BJ (cell line): ENCODE data around the gene NDUFA13. TPM values are rescaled to one million over a fixed set of nuclear protein-coding genes. Genes with fewer than 3 reads are reported as not detected.
A peak's percentile ranks its signal among the peaks of the same experiment; 100 is the strongest.
"Not testable (repeated sequence)": the region's sequence is repeated elsewhere in the genome, so short reads cannot be mapped to it uniquely, and the experiment has no call there.

Source experiments
- CTCF ChIA-PET: fragments of 350-600 bp; formaldehyde crosslinking; extraction: SDS; loops from one replicate; lab custom pipeline; 2021; ENCODE audit warnings: antibody characterized with exemption, inconsistent platforms; lab: Yijun Ruan, JAX
- POLR2A ChIA-PET: fragments of 300-600 bp; sonication (Branson Sonifier 250); formaldehyde crosslinking; extraction: SDS; loops from one replicate; lab custom pipeline; 2021; ENCODE audit warnings: antibody characterized with exemption; lab: Charles Lee
- DNase-seq: peaks from one replicate; pipeline ENCODE4 v3.0.0-alpha.2; 2011; ENCODE audit warnings: low read depth
- H3K27me3 ChIP-seq: 2 replicates; pipeline ENCODE4 v1.6.0; 2011; ENCODE audit warnings: low read length; ENCODE audit not compliant: control insufficient read depth, insufficient read depth
- H3K36me3 ChIP-seq: 2 replicates; pipeline ENCODE4 v1.5.1; 2011; ENCODE audit warnings: low read length; ENCODE audit not compliant: control insufficient read depth, insufficient read depth
- H3K4me3 ChIP-seq: 2 replicates; pipeline ENCODE4 v1.5.1; 2011; ENCODE audit warnings: low read depth, mild to moderate bottlenecking, control low read depth, low read length
- polyA minus RNA-seq: library from RNA; depleted of rRNA, polyadenylated mRNA; stranded (reverse); fragments of >200 nt; gene quantifications from 2 replicates; pipeline ENCODE4 v1.2.3, GENCODE V29; 2011; rRNA and poly(A)+ RNA removed
- polyA plus RNA-seq: library from polyadenylated mRNA; depleted of rRNA; stranded (reverse); fragments of >200 nt; gene quantifications from 2 replicates; pipeline ENCODE4 v1.2.3, GENCODE V29; 2011; rRNA removed
- TF ChIP-seq, protein P1 (sequence below): IDR thresholded peaks from 2 replicates; pipeline ENCODE4 v1.5.1; 2011; ENCODE audit warnings: low read depth, mild to moderate bottlenecking, control low read depth, inconsistent platforms, low read length, moderate library complexity; ENCODE audit not compliant: insufficient read depth

Gene NDUFA13
- polyA plus RNA-seq (495 and 597 TPM in 2 replicates), polyA minus RNA-seq (62.5 and 108 TPM in 2 replicates)

- TF ChIP-seq, protein P1, sequence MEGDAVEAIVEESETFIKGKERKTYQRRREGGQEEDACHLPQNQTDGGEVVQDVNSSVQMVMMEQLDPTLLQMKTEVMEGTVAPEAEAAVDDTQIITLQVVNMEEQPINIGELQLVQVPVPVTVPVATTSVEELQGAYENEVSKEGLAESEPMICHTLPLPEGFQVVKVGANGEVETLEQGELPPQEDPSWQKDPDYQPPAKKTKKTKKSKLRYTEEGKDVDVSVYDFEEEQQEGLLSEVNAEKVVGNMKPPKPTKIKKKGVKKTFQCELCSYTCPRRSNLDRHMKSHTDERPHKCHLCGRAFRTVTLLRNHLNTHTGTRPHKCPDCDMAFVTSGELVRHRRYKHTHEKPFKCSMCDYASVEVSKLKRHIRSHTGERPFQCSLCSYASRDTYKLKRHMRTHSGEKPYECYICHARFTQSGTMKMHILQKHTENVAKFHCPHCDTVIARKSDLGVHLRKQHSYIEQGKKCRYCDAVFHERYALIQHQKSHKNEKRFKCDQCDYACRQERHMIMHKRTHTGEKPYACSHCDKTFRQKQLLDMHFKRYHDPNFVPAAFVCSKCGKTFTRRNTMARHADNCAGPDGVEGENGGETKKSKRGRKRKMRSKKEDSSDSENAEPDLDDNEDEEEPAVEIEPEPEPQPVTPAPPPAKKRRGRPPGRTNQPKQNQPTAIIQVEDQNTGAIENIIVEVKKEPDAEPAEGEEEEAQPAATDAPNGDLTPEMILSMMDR: 0 out of 2 replicates have a peak, but pooled peaks have one; percentile 23
- no peaks in the 10 kb centered on the region for H3K27me3 ChIP-seq
- ChIA-PET POLR2A (no interaction called here), CTCF (interaction anchor here (0.6 to 1.7 kb wide), 6 partner anchors 16 to 128 kb away, joined by 3 to 8 read pairs (median 3); partner anchors contain the start of gene GMIP)
- H3K4me3 ChIP-seq: peak within 1 kb of the TSS; percentile 58
- peaks cover 10% of the 10 kb centered on the region; the same call in 1 of the 2 replicates for H3K36me3 ChIP-seq
- DNase-seq: peak; percentile 47
Measured at GRCh38 chr19:19515642-19516519, at the start of gene NDUFA13. NDUFA13 (plus strand) TSS chr19:19516225; CDS start chr19:19516239, 14 bp downstream.

DNA sequence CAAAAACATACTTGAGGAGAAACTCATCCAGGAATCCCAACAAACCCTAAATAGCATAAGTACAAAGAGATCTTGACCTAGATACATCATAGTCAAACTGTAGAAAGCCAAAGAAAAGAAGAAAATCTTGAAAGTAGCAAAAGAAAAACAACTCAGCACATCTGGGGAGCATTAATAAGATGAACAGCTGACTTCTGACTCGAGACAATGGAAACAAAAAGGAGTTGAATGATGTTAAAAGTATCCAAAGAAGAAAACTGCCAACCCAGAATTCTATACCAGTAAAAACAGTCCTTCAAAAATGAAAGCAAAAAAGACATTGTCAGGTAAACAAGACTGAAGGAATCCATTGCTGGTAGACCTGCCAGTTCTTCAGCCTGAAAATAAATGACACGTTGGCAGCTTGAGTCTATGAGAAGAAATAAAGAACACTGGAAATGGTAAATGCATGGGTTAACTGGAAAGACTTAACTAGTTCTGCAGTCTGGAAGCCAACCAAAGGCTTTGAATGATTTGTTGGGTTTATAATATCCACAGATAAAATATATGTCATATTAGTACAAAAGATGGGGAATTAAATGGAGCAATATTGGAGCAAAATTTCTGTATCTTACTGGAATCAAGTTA, 47.5 kb upstream of the NDUFA13 start:
- no peak for DNase-seq
- POLR2A ChIA-PET: no interaction called here
- Histone ChIP-seq H3K36me3 (peaks cover 12% of the 10 kb centered on the region), H3K27me3 (no peaks in the 10 kb centered on the region), H3K4me3 (no peak overlapping the region)
- TF ChIP-seq, protein P1: no peak
- CTCF ChIA-PET: interaction anchor here (1.1 kb wide), 1 partner anchor 23 kb away, joined by 3 read pairs; no protein-coding TSS in a partner anchor

GRCh38 chr19:19470579-19470978, 45.4 kb upstream of the NDUFA13 start:
- H3K4me3 ChIP-seq: no peak overlapping the region
- DNase-seq: no peak
- H3K27me3 ChIP-seq: no peaks in the 10 kb centered on the region
- TF ChIP-seq, protein P1: no peak
- POLR2A ChIA-PET: no interaction called here
- CTCF ChIA-PET: interaction anchor here (1.0 kb wide), 1 partner anchor 128 kb away, joined by 3 read pairs; no protein-coding TSS in a partner anchor
- H3K36me3 ChIP-seq: peaks cover 7% of the 10 kb centered on the region

- CTCF ChIA-PET: no interaction called here
- H3K4me3 ChIP-seq: no peak overlapping the region
- TF ChIP-seq, protein P1: no peak
- POLR2A ChIA-PET: no interaction called here
- peaks cover 2% of the 10 kb centered on the region for H3K36me3 ChIP-seq
- no peaks in the 10 kb centered on the region for H3K27me3 ChIP-seq
- DNase-seq: no peak
Measured at GRCh38 chr19:19471682-19472081, 44.3 kb upstream of the NDUFA13 start.

GRCh38 chr19:19472106-19472505, 43.9 kb upstream of the NDUFA13 start:
- H3K4me3 ChIP-seq, H3K36me3 ChIP-seq, DNase-seq, CTCF ChIA-PET, H3K27me3 ChIP-seq, POLR2A ChIA-PET: not testable (repeated sequence)
